ENCODE data around the gene OR2C3.

GRCh38 chr1:247535402-247535801, 838 bp downstream of the OR2C3 start:
- TF ChIP-seq, protein P1, sequence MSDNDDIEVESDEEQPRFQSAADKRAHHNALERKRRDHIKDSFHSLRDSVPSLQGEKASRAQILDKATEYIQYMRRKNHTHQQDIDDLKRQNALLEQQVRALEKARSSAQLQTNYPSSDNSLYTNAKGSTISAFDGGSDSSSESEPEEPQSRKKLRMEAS (IDR thresholded peaks at IDR 0.05) = no peak
- TF ChIP-seq TCF12 (IDR thresholded peaks at IDR 0.05; ENCODE audit: low read depth, low read length) (no peak), USF2 (IDR thresholded peaks at IDR 0.05; ENCODE audit: low read length) (no peak), TAF1 (IDR thresholded peaks at IDR 0.05; ENCODE audit: low read depth, low read length) (no peak), SIN3A (conservative IDR thresholded peaks at IDR 0.05 in 1 of 2, IDR thresholded peaks at IDR 0.05 in 1 of 2; ENCODE audit: low read depth in 1 of 2, low read length in 2 of 2) (no peak), RNF2 (IDR thresholded peaks at IDR 0.05; ENCODE audit: borderline replicate concordance, low read depth, low read length, missing control alignments, poor library complexity, severe bottlenecking) (no peak), CBX8 (IDR thresholded peaks at IDR 0.05; ENCODE audit: borderline replicate concordance, low read depth, low read length) (no peak), ATF2 (IDR thresholded peaks at IDR 0.05; ENCODE audit: low read length) (no peak), SIX5 (IDR thresholded peaks at IDR 0.05; ENCODE audit: low read depth, low read length) (no peak)
- TF ChIP-seq, protein P2, sequence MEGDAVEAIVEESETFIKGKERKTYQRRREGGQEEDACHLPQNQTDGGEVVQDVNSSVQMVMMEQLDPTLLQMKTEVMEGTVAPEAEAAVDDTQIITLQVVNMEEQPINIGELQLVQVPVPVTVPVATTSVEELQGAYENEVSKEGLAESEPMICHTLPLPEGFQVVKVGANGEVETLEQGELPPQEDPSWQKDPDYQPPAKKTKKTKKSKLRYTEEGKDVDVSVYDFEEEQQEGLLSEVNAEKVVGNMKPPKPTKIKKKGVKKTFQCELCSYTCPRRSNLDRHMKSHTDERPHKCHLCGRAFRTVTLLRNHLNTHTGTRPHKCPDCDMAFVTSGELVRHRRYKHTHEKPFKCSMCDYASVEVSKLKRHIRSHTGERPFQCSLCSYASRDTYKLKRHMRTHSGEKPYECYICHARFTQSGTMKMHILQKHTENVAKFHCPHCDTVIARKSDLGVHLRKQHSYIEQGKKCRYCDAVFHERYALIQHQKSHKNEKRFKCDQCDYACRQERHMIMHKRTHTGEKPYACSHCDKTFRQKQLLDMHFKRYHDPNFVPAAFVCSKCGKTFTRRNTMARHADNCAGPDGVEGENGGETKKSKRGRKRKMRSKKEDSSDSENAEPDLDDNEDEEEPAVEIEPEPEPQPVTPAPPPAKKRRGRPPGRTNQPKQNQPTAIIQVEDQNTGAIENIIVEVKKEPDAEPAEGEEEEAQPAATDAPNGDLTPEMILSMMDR (IDR thresholded peaks at IDR 0.05; ENCODE audit: control extremely low read depth in 1 of 3, insufficient read depth in 1 of 3, low read depth in 1 of 3, low read length in 3 of 3) = no peak

Data from H1 (cell line).